PC-9 (cell line): ENCODE measurements around the gene SBDS. TPM values are rescaled to one million over a fixed set of nuclear protein-coding genes. Genes with fewer than 3 reads are reported as not detected.

Experiments used
- BruUV-seq: library from RNA; stranded (reverse); fragments of 400-500 nt; replicated peaks from 2 replicates; lab custom pipeline; 2021; lab: Mats Ljungman, UMichigan
- CTCF ChIA-PET: fragments of 300-600 bp; sonication (Branson Sonifier 250); formaldehyde crosslinking; loops from one replicate; lab custom pipeline; 2022; ENCODE audit warnings: antibody characterized with exemption; lab: Charles Lee
- POLR2A ChIA-PET: fragments of 300-600 bp; sonication (Branson Sonifier 250); formaldehyde crosslinking; loops from one replicate; lab custom pipeline; 2022; ENCODE audit warnings: antibody characterized with exemption; ENCODE audit not compliant: unreplicated experiment; lab: Charles Lee
- DNase-seq, 2 experiments: peaks; one replicate each; pipeline versions ENCODE4 v3.0.0 to v3.0.0-alpha.2; 2015 to 2022; ENCODE audit warnings: mixed read lengths in 1 of 2
- H2AFZ ChIP-seq: fragments of 200-600 bp; sonication (generic); 2 replicates; pipeline ENCODE4 v1.8.1; 2017; ENCODE audit warnings: antibody characterized with exemption
- H3F3A ChIP-seq: fragments of 200-600 bp; sonication (generic); 2 replicates; pipeline ENCODE4 v1.8.1; 2017; ENCODE audit warnings: antibody characterized with exemption, mild to moderate bottlenecking, low read depth; ENCODE audit not compliant: insufficient read depth
- H3K27ac ChIP-seq: fragments of 200-600 bp; sonication (generic); 2 replicates; pipeline ENCODE4 v1.6.1; 2016; ENCODE audit warnings: mixed run types
- H3K27me3 ChIP-seq: fragments of 200-600 bp; sonication (generic); 2 replicates; pipeline ENCODE4 v1.6.1; 2016; ENCODE audit warnings: low read depth, mixed run types; ENCODE audit not compliant: insufficient read depth
- H3K36me3 ChIP-seq: fragments of 200-600 bp; sonication (generic); 2 replicates; pipeline ENCODE4 v1.6.1; 2016; ENCODE audit warnings: low read depth, mixed run types
- H3K4me1 ChIP-seq: fragments of 200-600 bp; sonication (generic); replicated peaks from 2 replicates; pipeline ENCODE4 v1.6.1; 2016; ENCODE audit warnings: mixed run types; ENCODE audit not compliant: insufficient read depth
- H3K4me2 ChIP-seq: fragments of 200-600 bp; sonication (generic); 2 replicates; pipeline ENCODE4 v1.6.1; 2017; ENCODE audit warnings: mixed run types
- H3K4me3 ChIP-seq: fragments of 200-600 bp; sonication (generic); 2 replicates; pipeline ENCODE4 v1.6.1; 2016; ENCODE audit warnings: mixed run types
- H3K79me2 ChIP-seq: fragments of 200-600 bp; sonication (generic); 2 replicates; pipeline ENCODE4 v1.6.1; 2017; ENCODE audit warnings: low read depth, mixed run types
- H3K9me2 ChIP-seq: fragments of 200-600 bp; sonication (generic); 2 replicates; pipeline ENCODE4 v1.8.1; 2017; ENCODE audit warnings: mild to moderate bottlenecking; ENCODE audit not compliant: insufficient read depth
- H3K9me3 ChIP-seq: fragments of 200-600 bp; sonication (generic); 2 replicates; pipeline ENCODE4 v1.8.1; 2016; ENCODE audit warnings: low read depth; ENCODE audit not compliant: insufficient read depth
- H4K20me1 ChIP-seq: fragments of 200-600 bp; sonication (generic); 2 replicates; pipeline ENCODE4 v1.8.1; 2017; ENCODE audit not compliant: insufficient read depth
- CTCF ChIP-seq: fragments of 200-600 bp; sonication (generic); conservative IDR thresholded peaks from 2 replicates; pipeline ENCODE4 v1.6.1; 2017; ENCODE audit warnings: mixed run types, antibody characterized with exemption, mild to moderate bottlenecking, moderate library complexity
- EZH2 ChIP-seq: fragments of 200-600 bp; sonication (generic); IDR thresholded peaks from 2 replicates; pipeline ENCODE4 v1.8.0; 2017; ENCODE audit warnings: antibody characterized with exemption, low read depth
- intact Hi-C: fragments of 100-400 bp; cut with micrococcal nuclease; formaldehyde crosslinking; loops from one replicate; pipeline ENCODE4 v1.10.0; 2022; ENCODE audit not compliant: unreplicated experiment
- total RNA-seq: library from RNA; stranded (reverse); gene quantifications from 2 replicates; pipeline ENCODE4 v1.2.3, GENCODE V29; 2021

SBDS gene
- total RNA-seq, 1 experiment from 2014 or later, result 65.1 TPM

DNA sequence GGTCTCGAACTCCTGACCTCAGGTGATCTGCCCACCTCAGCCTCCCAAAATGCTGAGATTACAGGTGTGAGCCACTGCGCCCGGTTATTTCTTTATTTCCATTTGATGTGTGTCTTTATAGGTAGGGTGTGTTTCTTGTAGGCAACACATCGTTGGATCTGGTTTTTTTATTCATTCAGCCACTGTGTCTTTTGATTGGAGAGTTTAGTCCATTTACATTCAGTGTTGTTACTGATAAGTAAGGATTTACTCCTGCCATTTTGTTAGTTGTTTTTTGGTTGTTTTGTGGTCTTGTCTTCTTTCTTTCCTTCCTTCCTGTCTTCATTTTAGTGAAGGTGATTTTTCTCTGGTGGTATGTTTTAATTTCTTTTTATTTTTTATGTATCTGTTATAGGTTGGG, 57.4 kb downstream of the SBDS start:
- BruUV-seq, result no TSS peak
- peaks cover 10% of the 10 kb centered on the region; the same call in 1 of the 2 replicates for H3K36me3 ChIP-seq
- H3K27ac ChIP-seq, result no peak overlapping the region
- H3K4me3 ChIP-seq, result no peak overlapping the region
- ChIA-PET CTCF (no interaction called here), POLR2A (no interaction called here)
- peaks cover 51% of the 10 kb centered on the region for H4K20me1 ChIP-seq
- H3K79me2 ChIP-seq, result peaks cover 74% of the 10 kb centered on the region
- H3F3A ChIP-seq, result no peaks in the 10 kb centered on the region; the same call in 1 of the 2 replicates
- no peaks in the 10 kb centered on the region for H3K4me1 ChIP-seq
- TF ChIP-seq CTCF, result no peak
- TF ChIP-seq EZH2, result no peak
- no peak for DNase-seq
- H3K9me2 ChIP-seq, result no peaks in the 10 kb centered on the region
- intact Hi-C loops, result no loop called here
- H2AFZ ChIP-seq, result no peak overlapping the region
- no peaks in the 10 kb centered on the region for H3K9me3 ChIP-seq
- no peak overlapping the region for H3K4me2 ChIP-seq
- no peaks in the 10 kb centered on the region for H3K27me3 ChIP-seq

Other genes with a start within 250 kb of the SBDS start
- 83.6 and 84.3 TPM in 2 replicates for gene TMEM248, start 74.4 kb downstream of the SBDS start, total RNA-seq
- gene TYW1, start 1.2 kb upstream of the SBDS start, total RNA-seq, result 12.6 and 13.4 TPM in 2 replicates